Effector memory CD8-positive, alpha-beta T cell (primary cell): ENCODE data around the gene WNT3.

Experiments used
- ATAC-seq: fragments of 150-1000 bp; cut with Tn5 transposase; replicated peaks from 2 replicates; pipeline ENCODE4 v1.10.0; 2021; ENCODE audit warnings: mild to moderate bottlenecking, moderate library complexity
- DNase-seq, 3 experiments: peaks; one replicate each; pipeline ENCODE4 v3.0.0; 2021
- H3K27ac Mint-ChIP-seq, 2 donors: one replicate each; pipeline ENCODE4 v1.8.0; 2022; ENCODE audit warnings: mild to moderate bottlenecking in 2 of 2, mixed read lengths in 2 of 2, moderate library complexity in 2 of 2
- H3K27me3 Mint-ChIP-seq, 2 donors: one replicate each; pipeline ENCODE4 v1.8.0; 2022; ENCODE audit warnings: mixed read lengths in 2 of 2
- H3K36me3 Mint-ChIP-seq: one replicate; pipeline ENCODE4 v1.8.0; 2022; ENCODE audit warnings: mild to moderate bottlenecking, moderate library complexity, mixed read lengths; ENCODE audit not compliant: insufficient read depth
- H3K4me1 Mint-ChIP-seq, 2 donors: one replicate each; pipeline ENCODE4 v1.8.0; 2022; ENCODE audit warnings: low read depth in 2 of 2, mixed read lengths in 2 of 2
- H3K4me3 Mint-ChIP-seq, 2 donors: one replicate each; pipeline ENCODE4 v1.8.0; 2022; ENCODE audit warnings: mild to moderate bottlenecking in 2 of 2, mixed read lengths in 2 of 2, moderate library complexity in 2 of 2
- H3K9me3 Mint-ChIP-seq, 2 donors: one replicate each; pipeline ENCODE4 v1.8.0; 2022; ENCODE audit warnings: mixed read lengths in 2 of 2

The WNT3 gene

DNA sequence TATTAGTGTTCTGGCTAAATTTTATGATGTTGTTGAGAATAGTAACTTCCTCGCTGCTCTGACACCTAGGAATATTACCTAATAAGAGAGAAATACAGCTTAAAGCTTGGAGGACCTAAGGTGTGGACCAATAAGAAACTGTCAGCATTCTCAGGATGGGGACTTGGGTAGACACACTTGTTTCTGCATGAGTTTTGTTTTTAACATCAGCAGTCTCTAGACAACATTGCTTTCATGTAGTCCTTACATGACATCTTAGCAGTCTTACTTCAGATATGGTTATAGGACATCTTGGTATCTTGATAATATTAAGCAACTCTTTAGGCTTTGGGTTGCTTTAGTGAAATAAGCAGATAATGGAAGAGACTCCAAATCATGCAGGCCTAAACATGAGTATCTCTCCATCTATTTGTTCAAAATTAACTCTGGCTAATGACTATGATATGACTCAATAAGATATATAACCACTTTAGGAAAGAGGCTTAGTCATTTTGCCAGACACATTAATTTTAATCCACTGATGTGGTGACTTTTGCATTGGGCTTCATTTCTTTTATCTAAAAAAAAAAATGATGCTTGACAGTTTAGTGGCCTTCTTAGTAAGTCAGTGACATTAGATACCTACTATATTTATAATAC, 84.5 kb downstream of the WNT3 start:
- H3K27me3 Mint-ChIP-seq, result no peaks in the 10 kb centered on the region
- H3K4me1 Mint-ChIP-seq, result no peaks in the 10 kb centered on the region
- no peak for ATAC-seq
- no peak overlapping the region for H3K4me3 Mint-ChIP-seq
- no peak overlapping the region for H3K27ac Mint-ChIP-seq
- H3K9me3 Mint-ChIP-seq, result no peaks in the 10 kb centered on the region
- no peak for DNase-seq
- peaks cover 19% of the 10 kb centered on the region for H3K36me3 Mint-ChIP-seq

DNA sequence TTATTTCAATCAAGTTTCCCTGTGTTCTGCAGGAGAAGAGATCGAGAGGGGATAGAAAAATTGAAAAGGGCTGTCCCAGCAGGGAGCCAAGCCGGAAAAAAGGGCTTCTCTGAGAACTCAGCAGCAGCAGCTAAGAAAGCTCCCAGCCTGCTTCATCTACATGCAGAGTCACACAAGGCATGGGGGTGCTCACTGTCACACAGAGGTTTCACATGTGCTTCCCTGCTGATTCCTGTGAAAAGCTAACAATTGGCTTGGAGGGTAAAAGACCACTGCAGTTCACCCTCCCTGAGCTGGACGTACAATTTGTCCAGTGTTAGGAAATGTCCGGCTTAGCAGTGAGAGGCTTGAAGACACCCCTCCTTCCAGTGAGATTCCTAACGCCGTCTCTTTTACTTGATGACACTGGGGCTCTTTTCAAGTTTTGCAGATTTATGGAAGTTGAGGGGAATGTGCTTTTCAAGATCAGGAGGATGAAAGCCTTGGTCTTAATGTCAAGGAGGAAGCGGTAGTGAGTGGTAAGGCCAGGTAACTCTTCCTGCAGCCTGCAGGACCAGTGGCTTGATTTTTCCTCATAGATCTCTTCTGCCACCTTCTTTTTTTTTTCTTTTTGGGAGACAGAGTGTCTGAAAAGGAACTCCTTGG, 85.6 kb downstream of the WNT3 start:
- H3K36me3 Mint-ChIP-seq, result peaks cover 22% of the 10 kb centered on the region
- no peaks in the 10 kb centered on the region for H3K9me3 Mint-ChIP-seq
- DNase-seq (no peak), ATAC-seq (no peak)
- H3K27ac Mint-ChIP-seq, result no peak overlapping the region
- no peaks in the 10 kb centered on the region for H3K27me3 Mint-ChIP-seq
- no peaks in the 10 kb centered on the region for H3K4me1 Mint-ChIP-seq
- H3K4me3 Mint-ChIP-seq, result no peak overlapping the region

DNA sequence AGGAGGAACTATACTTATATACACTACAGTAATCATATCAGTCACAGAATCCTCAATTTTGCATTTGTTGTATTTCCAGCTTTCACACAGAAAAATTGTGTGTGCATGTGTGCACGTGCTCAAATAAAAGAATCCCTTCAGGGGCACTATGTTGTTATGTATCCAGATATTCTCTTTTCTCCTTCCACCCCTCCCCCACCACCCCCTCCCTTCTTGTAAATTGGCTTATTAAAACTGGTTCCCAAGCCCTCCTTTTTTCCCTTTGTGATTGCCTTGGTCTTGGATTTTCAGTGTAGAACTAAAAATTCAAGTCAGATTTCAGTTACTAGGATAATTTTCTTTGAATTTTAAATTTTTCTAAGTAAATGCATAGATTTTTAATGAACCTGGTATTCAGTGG, 86.3 kb downstream of the WNT3 start:
- no peaks in the 10 kb centered on the region for H3K27me3 Mint-ChIP-seq
- no peak overlapping the region for H3K4me3 Mint-ChIP-seq
- no peaks in the 10 kb centered on the region for H3K9me3 Mint-ChIP-seq
- no peak for DNase-seq
- no peak overlapping the region for H3K27ac Mint-ChIP-seq
- H3K4me1 Mint-ChIP-seq, result no peaks in the 10 kb centered on the region
- peaks cover 24% of the 10 kb centered on the region for H3K36me3 Mint-ChIP-seq
- no peak for ATAC-seq

DNA sequence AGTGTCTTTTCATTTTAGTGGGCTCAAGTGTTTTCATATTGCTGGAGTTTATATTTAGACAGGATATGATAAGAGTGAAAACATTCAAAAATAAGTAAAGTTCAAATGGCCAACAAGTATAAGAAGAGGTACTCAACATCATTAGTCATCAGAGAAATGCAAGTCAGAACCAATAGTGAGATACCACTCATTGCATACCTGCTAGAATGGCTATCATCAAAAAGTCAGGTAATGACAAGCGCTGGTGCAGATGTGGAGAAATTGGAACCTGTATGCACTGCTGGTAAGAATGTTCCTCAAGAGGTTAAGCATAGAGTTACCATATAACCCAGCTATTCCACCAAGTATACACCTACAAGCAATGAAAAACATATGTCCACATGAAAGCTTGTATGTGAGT, 87.8 kb downstream of the WNT3 start:
- ATAC-seq, result no peak
- no peaks in the 10 kb centered on the region for H3K9me3 Mint-ChIP-seq

DNA sequence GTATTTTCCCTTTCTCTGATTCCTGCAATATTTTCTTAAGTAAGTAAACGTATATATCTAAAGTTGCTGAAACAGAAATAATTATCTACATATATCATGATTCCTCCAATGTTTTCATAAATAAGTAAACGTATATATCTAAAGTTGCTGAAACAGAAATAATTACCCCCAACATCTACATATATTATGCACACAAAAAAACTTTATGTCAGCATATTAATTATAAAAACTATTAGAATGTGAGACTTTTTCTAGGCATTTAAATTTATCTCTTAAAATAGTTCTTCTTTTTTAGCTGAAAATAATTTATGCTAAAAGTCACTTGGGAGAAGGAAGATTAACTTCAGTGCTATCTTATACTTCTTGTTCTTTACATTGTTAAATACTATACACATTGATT, 88.5 kb downstream of the WNT3 start:
- DNase-seq (no peak), ATAC-seq (no peak)
- H3K9me3 Mint-ChIP-seq, result no peaks in the 10 kb centered on the region
- H3K27ac Mint-ChIP-seq, result no peak overlapping the region
- H3K4me3 Mint-ChIP-seq, result no peak overlapping the region
- peaks cover 28% of the 10 kb centered on the region for H3K36me3 Mint-ChIP-seq
- no peaks in the 10 kb centered on the region for H3K27me3 Mint-ChIP-seq
- no peaks in the 10 kb centered on the region for H3K4me1 Mint-ChIP-seq

More for the DNA sequence above, 87.8 kb downstream of the WNT3 start:
- no peak overlapping the region for H3K4me3 Mint-ChIP-seq
- H3K36me3 Mint-ChIP-seq, result peaks cover 28% of the 10 kb centered on the region
- DNase-seq, result no peak
- H3K4me1 Mint-ChIP-seq, result no peaks in the 10 kb centered on the region
- H3K27ac Mint-ChIP-seq, result no peak overlapping the region
- H3K27me3 Mint-ChIP-seq, result no peaks in the 10 kb centered on the region

DNA sequence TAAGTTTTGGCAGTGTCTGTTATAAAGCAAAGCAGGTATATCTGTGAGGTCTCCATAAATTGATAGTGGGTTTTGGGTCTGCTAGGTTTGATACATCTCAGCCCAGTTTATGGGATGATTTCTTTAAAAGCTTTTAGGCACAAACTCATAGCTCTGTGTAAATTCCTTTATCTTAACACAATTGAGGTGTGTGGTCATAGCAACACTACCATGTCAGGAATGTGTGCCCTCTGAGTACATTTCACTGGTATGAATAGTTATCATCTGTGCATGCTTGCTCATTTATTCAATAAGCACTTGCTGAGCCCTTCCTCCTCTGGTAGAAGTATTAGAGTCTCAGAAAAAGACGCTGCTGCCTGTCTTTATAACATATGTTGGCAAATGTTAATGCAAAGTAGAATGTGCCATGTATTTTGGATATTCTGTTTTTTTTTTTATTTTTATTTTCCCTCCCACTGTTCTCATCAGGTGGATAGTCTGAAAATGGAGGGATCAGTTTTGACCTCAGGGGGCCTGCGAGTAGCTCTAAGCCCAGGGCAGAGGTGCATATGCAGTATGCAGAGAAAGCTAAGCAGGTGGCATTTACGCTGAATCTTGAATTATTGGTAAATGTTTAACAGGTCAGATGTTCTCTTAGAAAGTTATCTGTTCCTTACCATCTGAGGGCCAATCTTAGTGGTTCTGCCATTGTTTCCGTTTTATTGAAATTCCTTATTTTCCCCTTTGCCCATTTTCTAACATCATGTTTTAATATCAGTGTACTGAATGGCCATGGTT, 90.7 kb downstream of the WNT3 start:
- Mint-ChIP-seq H3K9me3 (no peaks in the 10 kb centered on the region), H3K27ac (no peak overlapping the region), H3K27me3 (no peaks in the 10 kb centered on the region), H3K4me3 (no peak overlapping the region), H3K4me1 (no peaks in the 10 kb centered on the region), H3K36me3 (peaks cover 30% of the 10 kb centered on the region)
- no peak for DNase-seq
- ATAC-seq, result no peak

DNA sequence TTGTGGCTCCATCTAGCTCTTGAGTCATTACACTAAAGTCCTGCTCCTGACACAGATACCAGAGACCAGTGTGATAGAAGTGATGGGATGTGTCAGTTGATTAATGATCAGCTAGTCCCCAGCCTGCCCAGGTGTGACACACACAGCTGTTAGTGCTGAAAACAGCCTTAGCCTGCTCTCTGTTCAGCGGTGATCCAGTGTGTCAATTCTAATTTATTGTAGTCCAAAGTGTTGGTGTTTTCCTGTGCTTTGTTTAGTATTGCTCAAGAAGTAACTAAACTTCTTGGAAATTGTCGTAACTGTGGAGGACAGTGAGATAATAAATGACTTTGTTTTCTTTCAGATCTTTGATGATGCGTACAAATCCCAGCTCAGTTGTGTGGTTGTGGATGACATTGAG, 92.3 kb downstream of the WNT3 start:
- DNase-seq (no peak), ATAC-seq (no peak)
- Mint-ChIP-seq H3K4me1 (no peaks in the 10 kb centered on the region), H3K9me3 (no peaks in the 10 kb centered on the region), H3K27ac (no peak overlapping the region), H3K36me3 (peaks cover 30% of the 10 kb centered on the region), H3K4me3 (no peak overlapping the region), H3K27me3 (no peaks in the 10 kb centered on the region)

DNA sequence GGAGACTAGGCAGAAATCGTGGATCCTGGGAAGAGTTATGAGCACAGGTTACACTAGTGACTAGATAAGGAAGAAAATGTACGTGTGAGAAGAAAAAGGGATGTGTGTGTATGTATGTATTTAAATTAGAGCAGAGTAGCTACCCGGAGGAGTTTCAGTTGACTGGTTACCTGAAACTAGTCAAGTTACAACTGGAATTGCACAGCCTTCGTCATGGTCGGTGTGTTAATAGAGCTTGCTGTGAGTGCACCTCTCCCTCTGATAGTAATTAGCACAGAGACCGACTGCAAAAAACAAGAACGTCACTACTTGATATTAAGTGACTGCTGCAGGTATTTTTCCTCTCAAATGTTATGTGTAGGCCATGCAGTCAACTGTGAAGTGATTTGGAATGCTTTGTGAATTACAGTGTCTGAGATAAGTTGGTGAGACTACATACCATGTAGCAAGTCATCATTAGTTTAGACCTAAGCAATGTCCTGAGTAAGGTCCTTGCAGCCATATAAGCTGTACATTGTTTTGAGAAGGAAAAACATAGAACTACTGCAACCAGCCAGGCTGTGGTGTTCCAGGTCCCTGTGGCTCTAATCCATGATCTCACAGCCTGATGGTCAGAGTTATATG, 95.7 kb downstream of the WNT3 start:
- Mint-ChIP-seq H3K27ac (no peak overlapping the region), H3K9me3 (no peaks in the 10 kb centered on the region), H3K4me1 (no peaks in the 10 kb centered on the region), H3K4me3 (no peak overlapping the region), H3K27me3 (no peaks in the 10 kb centered on the region), H3K36me3 (peaks cover 11% of the 10 kb centered on the region)
- DNase-seq (no peak), ATAC-seq (no peak)

DNA sequence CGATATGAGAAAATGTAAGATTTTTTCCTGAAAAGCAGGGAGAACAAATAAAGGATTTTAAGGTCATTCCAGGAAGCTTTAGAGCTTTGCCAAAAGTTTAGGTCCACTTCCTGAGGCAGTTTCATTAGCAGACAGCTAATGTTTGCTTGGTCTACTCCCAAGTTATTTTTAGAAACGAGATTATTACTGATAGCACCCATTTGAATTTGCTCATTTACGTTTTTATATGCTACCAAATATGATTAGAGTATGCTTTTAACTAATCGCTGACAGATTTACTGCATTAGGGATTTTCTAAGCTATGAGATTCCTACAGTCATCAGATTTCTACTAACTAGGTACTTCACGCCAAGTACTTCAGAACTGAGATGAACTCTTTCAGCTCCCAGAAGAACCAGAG, 98.1 kb downstream of the WNT3 start:
- DNase-seq (no peak), ATAC-seq (no peak)
- Mint-ChIP-seq H3K27me3 (no peaks in the 10 kb centered on the region), H3K36me3 (peaks cover 18% of the 10 kb centered on the region), H3K4me3 (no peak overlapping the region), H3K4me1 (no peaks in the 10 kb centered on the region), H3K9me3 (no peaks in the 10 kb centered on the region), H3K27ac (no peak overlapping the region)

DNA sequence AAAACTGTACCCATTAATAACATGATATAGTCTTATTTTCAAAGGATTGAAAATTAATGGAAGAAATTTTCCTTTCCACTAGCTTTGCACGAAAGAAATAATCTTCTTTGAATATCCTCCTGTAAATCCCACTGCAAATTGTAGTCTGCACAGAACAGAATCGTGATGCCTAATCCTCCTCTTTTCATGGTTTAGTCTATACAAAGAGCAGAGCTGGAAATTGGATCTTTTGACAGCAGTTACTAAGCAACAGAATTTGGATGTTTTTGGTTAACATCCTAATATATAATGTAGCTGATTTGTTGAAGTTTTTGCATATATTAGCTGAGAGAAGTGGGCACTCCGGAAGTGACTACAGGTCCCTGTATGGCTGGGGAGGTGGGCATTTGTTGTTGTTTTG, 98.6 kb downstream of the WNT3 start:
- Mint-ChIP-seq H3K27me3 (no peaks in the 10 kb centered on the region), H3K9me3 (no peaks in the 10 kb centered on the region), H3K4me3 (no peak overlapping the region), H3K36me3 (peaks cover 20% of the 10 kb centered on the region), H3K27ac (peak overlapping the region in 1 of 2 donors; percentile 15), H3K4me1 (no peaks in the 10 kb centered on the region)
- DNase-seq (no peak), ATAC-seq (no peak)

DNA sequence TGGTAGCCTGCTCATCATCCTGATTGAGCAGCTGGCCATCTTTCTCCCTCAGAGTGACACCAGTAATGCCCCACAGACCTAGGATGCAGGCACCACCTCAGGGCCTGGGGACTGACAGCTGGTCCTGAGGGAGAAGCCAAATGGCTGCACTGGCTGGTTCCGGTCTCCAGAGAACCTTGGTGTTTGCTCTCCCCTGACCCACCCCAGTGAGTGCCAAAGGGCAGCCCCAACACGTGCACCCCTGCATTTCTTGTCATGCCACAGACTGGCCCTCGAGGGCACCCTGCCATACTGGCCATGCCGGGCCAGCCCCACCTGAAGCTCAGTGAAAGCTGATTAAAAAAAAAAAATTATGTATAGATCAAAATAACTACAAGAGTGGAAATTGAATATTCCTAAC, 100.5 kb downstream of the WNT3 start:
- Mint-ChIP-seq H3K9me3 (no peaks in the 10 kb centered on the region), H3K4me1 (peaks cover 0 to 1% of the 10 kb centered on the region in 2 donors), H3K36me3 (peaks cover 27% of the 10 kb centered on the region), H3K27ac (no peak overlapping the region), H3K4me3 (no peak overlapping the region), H3K27me3 (no peaks in the 10 kb centered on the region)
- ATAC-seq (no peak), DNase-seq (no peak)
